Activated CD4-positive, alpha-beta memory T cell treated with anti-CD3 and anti-CD28 coated beads for 36 hours (primary cell): Measurements from ENCODE around the gene MLANA. TPM values are rescaled to one million over a fixed set of nuclear protein-coding genes. Genes with fewer than 3 reads are reported as not detected.

ENCODE experiments used
- CTCF ChIA-PET: fragments of 350-600 bp; sonication (Branson Sonifier 250); formaldehyde crosslinking; loops from one replicate; lab custom pipeline; 2021; ENCODE audit warnings: antibody characterized with exemption, inconsistent platforms; lab: Charles Lee
- POLR2A ChIA-PET: fragments of 350-600 bp; sonication (Branson Sonifier 250); formaldehyde crosslinking; loops from one replicate; lab custom pipeline; 2021; ENCODE audit warnings: antibody characterized with exemption; lab: Charles Lee
- DNase-seq: peaks from one replicate; pipeline ENCODE4 v3.0.0-alpha.2; 2020
- H3K27ac Mint-ChIP-seq: one replicate; pipeline ENCODE4 v1.8.0; 2021; ENCODE audit warnings: mixed read lengths
- H3K27me3 Mint-ChIP-seq: one replicate; pipeline ENCODE4 v1.8.0; 2021; ENCODE audit warnings: mixed read lengths
- H3K36me3 Mint-ChIP-seq: one replicate; pipeline ENCODE4 v1.8.0; 2021; ENCODE audit warnings: mixed read lengths
- H3K4me1 Mint-ChIP-seq: one replicate; pipeline ENCODE4 v1.8.0; 2021; ENCODE audit warnings: low read depth, mixed read lengths
- H3K4me3 Mint-ChIP-seq: one replicate; pipeline ENCODE4 v1.8.0; 2021; ENCODE audit warnings: mild to moderate bottlenecking, mixed read lengths
- H3K9me3 Mint-ChIP-seq: one replicate; pipeline ENCODE4 v1.8.0; 2021; ENCODE audit warnings: mixed read lengths
- intact Hi-C: fragments of 100-400 bp; cut with micrococcal nuclease; formaldehyde crosslinking; loops from one replicate; pipeline ENCODE4 v1.15.1; 2023
- total RNA-seq, 2 experiments: library from RNA; stranded (reverse); gene quantifications; one replicate each; pipeline ENCODE4 v1.2.3, GENCODE V29; 2021

MLANA gene
- total RNA-seq, 2 experiments from 2014 or later, result not detected

DNA sequence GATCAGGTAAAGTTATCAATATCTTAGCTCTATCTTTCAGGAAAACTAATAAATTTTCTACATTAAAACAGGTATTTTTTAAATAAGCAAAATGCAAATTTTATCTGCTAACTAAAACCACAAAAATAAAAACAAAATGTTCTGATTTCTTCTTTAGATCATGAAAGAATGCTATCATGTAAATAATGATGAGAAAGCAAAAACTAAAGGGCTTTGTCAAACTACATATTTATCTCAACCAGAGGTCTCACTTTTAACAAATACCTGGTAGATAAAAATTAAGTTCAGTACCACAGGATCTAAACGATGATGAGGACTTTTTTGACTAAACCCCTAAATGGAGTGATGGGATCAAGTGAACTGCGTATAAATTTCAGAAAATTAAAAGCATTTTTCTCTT lies 50.5 kb downstream of the MLANA start:
- intact Hi-C loops, result no loop called here

GRCh38 chr9:5945112-5945511 lies 54.4 kb downstream of the MLANA start:
- no peak overlapping the region for H3K4me3 Mint-ChIP-seq
- no peak for DNase-seq
- H3K9me3 Mint-ChIP-seq, result no peaks in the 10 kb centered on the region
- no peak overlapping the region for H3K27ac Mint-ChIP-seq
- no peaks in the 10 kb centered on the region for H3K36me3 Mint-ChIP-seq
- POLR2A ChIA-PET, result no interaction called here
- peaks cover 19% of the 10 kb centered on the region for H3K4me1 Mint-ChIP-seq
- CTCF ChIA-PET, result interaction anchor here (1.6 to 2.2 kb wide), 3 partner anchors 59 to 109 kb away, joined by 4 to 15 read pairs (median 8); no protein-coding TSS in a partner anchor
- intact Hi-C loops, result loop anchor here (1.0 to 5.0 kb wide), 2 partner anchors 33 to 59 kb away; no protein-coding TSS in a partner anchor
- H3K27me3 Mint-ChIP-seq, result no peaks in the 10 kb centered on the region

More for the DNA sequence above, 50.5 kb downstream of the MLANA start:
- no peaks in the 10 kb centered on the region for H3K36me3 Mint-ChIP-seq
- H3K4me1 Mint-ChIP-seq, result peaks cover 5% of the 10 kb centered on the region
- H3K4me3 Mint-ChIP-seq, result no peak overlapping the region
- no peaks in the 10 kb centered on the region for H3K27me3 Mint-ChIP-seq
- DNase-seq, result no peak
- no peaks in the 10 kb centered on the region for H3K9me3 Mint-ChIP-seq
- H3K27ac Mint-ChIP-seq, result no peak overlapping the region
- ChIA-PET CTCF (no interaction called here), POLR2A (no interaction called here)

- ChIA-PET POLR2A (no interaction called here), CTCF (interaction anchor here (1.0 to 2.7 kb wide), 3 partner anchors 34 to 115 kb away, joined by 4 to 8 read pairs (median 5); partner anchors contain the start of gene ERMP1)
- H3K27me3 Mint-ChIP-seq, result no peaks in the 10 kb centered on the region
- H3K9me3 Mint-ChIP-seq, result no peaks in the 10 kb centered on the region
- no peak overlapping the region for H3K4me3 Mint-ChIP-seq
- H3K27ac Mint-ChIP-seq, result peak overlapping the region; percentile 32
- intact Hi-C loops, result loop anchor here (5.0 kb wide), 1 partner anchor 36 kb away; no protein-coding TSS in a partner anchor
- no peak for DNase-seq
- peaks cover 22% of the 10 kb centered on the region for H3K4me1 Mint-ChIP-seq
- no peaks in the 10 kb centered on the region for H3K36me3 Mint-ChIP-seq
These were observed 57.2 kb downstream of the MLANA start for GRCh38 chr9:5947912-5948311.

GRCh38 chr9:5949103-5949699 lies 58.5 kb downstream of the MLANA start:
- H3K27me3 Mint-ChIP-seq, result no peaks in the 10 kb centered on the region
- H3K4me3 Mint-ChIP-seq, result no peak overlapping the region
- H3K27ac Mint-ChIP-seq, result no peak overlapping the region
- intact Hi-C loops, result loop anchor here (5.0 kb wide), 1 partner anchor 37 kb away; no protein-coding TSS in a partner anchor
- peak; percentile 35 for DNase-seq
- peaks cover 27% of the 10 kb centered on the region for H3K4me1 Mint-ChIP-seq
- ChIA-PET CTCF (interaction anchor here (2.7 kb wide), 1 partner anchor 63 kb away, joined by 8 read pairs; no protein-coding TSS in a partner anchor), POLR2A (interaction anchor here (0.6 kb wide), 1 partner anchor 39 kb away, joined by 4 read pairs; no protein-coding TSS in a partner anchor)
- no peaks in the 10 kb centered on the region for H3K36me3 Mint-ChIP-seq
- no peaks in the 10 kb centered on the region for H3K9me3 Mint-ChIP-seq

GRCh38 chr9:5950261-5950660 lies 59.6 kb downstream of the MLANA start:
- Mint-ChIP-seq H3K36me3 (no peaks in the 10 kb centered on the region), H3K4me3 (no peak overlapping the region), H3K4me1 (peaks cover 24% of the 10 kb centered on the region), H3K27ac (no peak overlapping the region), H3K9me3 (no peaks in the 10 kb centered on the region), H3K27me3 (no peaks in the 10 kb centered on the region)
- DNase-seq, result no peak
- intact Hi-C loops, result no loop called here
- CTCF ChIA-PET, result no interaction called here
- POLR2A ChIA-PET, result no interaction called here

DNA sequence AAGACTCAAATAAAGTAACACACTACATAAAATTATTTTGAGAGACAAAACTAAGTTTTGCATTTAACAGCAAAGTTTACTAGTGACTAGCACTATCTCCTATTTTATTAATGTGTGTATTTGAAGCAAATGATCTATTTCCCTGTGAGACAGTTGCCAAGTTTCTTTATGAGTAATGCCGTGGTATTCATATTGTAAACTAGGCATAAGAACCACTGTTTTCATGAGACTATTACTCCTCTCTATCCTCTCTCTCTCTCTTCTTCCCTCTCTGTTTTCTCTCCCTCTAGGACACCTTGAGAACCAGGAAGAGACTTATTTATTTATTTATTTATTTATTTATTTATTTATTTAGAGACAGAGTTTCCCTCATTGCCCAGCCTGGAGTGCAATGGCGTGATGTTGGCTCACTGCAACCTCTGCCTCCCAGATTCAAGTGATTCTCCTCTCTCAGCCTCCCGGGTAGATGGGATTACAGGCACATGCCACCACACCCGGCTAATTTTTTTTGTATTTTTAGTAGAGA lies 61.1 kb downstream of the MLANA start:
- ChIA-PET CTCF (no interaction called here), POLR2A (no interaction called here)
- Mint-ChIP-seq H3K4me1 (peaks cover 23% of the 10 kb centered on the region), H3K9me3 (no peaks in the 10 kb centered on the region), H3K27ac (no peak overlapping the region), H3K27me3 (no peaks in the 10 kb centered on the region), H3K36me3 (no peaks in the 10 kb centered on the region), H3K4me3 (no peak overlapping the region)
- intact Hi-C loops, result no loop called here
- DNase-seq, result no peak

- no peak for DNase-seq
- ChIA-PET CTCF (no interaction called here), POLR2A (no interaction called here)
- intact Hi-C loops, result no loop called here
- peaks cover 2% of the 10 kb centered on the region for H3K36me3 Mint-ChIP-seq
- no peaks in the 10 kb centered on the region for H3K27me3 Mint-ChIP-seq
- H3K4me3 Mint-ChIP-seq, result no peak overlapping the region
- H3K4me1 Mint-ChIP-seq, result peaks cover 18% of the 10 kb centered on the region
- H3K27ac Mint-ChIP-seq, result no peak overlapping the region
- H3K9me3 Mint-ChIP-seq, result no peaks in the 10 kb centered on the region
These were observed 63.3 kb downstream of the MLANA start for GRCh38 chr9:5953743-5954707.

DNA sequence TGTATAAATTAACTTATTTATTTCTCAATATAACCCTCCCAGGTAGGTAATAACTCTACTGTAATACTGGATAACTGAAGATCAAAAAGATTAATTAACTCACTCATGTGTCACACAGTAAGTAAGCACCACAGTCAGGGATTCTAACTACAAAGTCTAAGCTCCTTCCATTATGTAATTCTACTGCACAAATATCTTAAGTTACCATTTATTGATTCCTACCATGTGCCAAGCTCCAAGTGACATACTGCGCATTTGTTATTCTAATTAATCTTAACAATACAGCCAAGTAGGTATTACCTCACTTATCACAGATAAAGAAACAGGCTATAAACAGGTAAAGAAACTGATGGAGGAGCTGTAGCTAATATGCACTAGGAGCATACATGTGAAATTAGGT lies 66.5 kb downstream of the MLANA start:
- H3K4me1 Mint-ChIP-seq, result peaks cover 9% of the 10 kb centered on the region
- H3K9me3 Mint-ChIP-seq, result no peaks in the 10 kb centered on the region

DNA sequence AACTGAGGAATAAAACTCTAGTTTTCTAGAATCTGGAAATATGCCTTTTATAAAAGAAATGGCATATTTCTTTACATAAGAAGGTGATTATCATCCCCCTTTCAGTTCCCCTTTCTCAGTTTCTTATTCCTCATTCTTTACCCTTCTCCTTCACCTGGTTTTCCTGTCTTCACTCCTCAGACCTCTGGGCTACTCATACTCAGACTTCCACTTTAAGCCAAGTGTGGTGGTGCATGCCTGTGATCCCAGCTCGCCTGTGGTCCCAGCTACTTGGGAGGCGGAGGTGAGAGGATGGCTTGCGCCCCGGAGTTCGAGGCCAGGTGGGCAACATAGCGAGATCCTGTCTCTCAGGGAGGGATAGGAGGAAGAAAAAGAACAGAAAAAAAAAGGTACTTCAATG lies 67.6 kb downstream of the MLANA start:
- ChIA-PET CTCF (no interaction called here), POLR2A (no interaction called here)
- no peaks in the 10 kb centered on the region for H3K27me3 Mint-ChIP-seq
- H3K4me3 Mint-ChIP-seq, result no peak overlapping the region
- H3K9me3 Mint-ChIP-seq, result no peaks in the 10 kb centered on the region
- DNase-seq, result no peak
- H3K36me3 Mint-ChIP-seq, result peaks cover 2% of the 10 kb centered on the region
- no peak overlapping the region for H3K27ac Mint-ChIP-seq
- peaks cover 9% of the 10 kb centered on the region for H3K4me1 Mint-ChIP-seq
- intact Hi-C loops, result no loop called here

More for the DNA sequence above, 66.5 kb downstream of the MLANA start:
- no peak for DNase-seq
- H3K36me3 Mint-ChIP-seq, result peaks cover 2% of the 10 kb centered on the region
- POLR2A ChIA-PET, result no interaction called here
- H3K4me3 Mint-ChIP-seq, result no peak overlapping the region
- no peak overlapping the region for H3K27ac Mint-ChIP-seq
- H3K27me3 Mint-ChIP-seq, result no peaks in the 10 kb centered on the region
- intact Hi-C loops, result no loop called here
- CTCF ChIA-PET, result no interaction called here

Other genes with a start within 250 kb of the MLANA start
- 10 to 100 TPM; 23.2 to 24.0 TPM for gene ERMP1, start 57.8 kb upstream of the MLANA start, total RNA-seq
- 10 to 100 TPM; 20.0 to 20.7 TPM for gene RANBP6, start 124.7 kb downstream of the MLANA start, total RNA-seq